H9 (cell line): ENCODE results near the gene CACNG6. TPM values are rescaled to one million over a fixed set of nuclear protein-coding genes. Genes with fewer than 3 reads are reported as not detected.
A peak's percentile ranks its signal among the peaks of the same experiment; 100 is the strongest.

Experiments
- DNase-seq: peaks from one replicate; pipeline ENCODE4 v3.0.0-alpha.2; 2017
- H2AFZ ChIP-seq: one replicate; pipeline ENCODE4 v1.6.1; 2013; ENCODE audit warnings: mild to moderate bottlenecking, low read length, control low read depth, moderate library complexity
- H2AK5ac ChIP-seq: 2 replicates; pipeline ENCODE4 v1.6.1; 2013; ENCODE audit warnings: low read length, control low read depth, mixed read lengths; ENCODE audit not compliant: insufficient read length
- H2BK120ac ChIP-seq: one replicate; pipeline ENCODE4 v1.6.1; 2013; ENCODE audit warnings: low read depth, mild to moderate bottlenecking, low read length, control low read depth, inconsistent platforms; ENCODE audit not compliant: poor library complexity, severe bottlenecking
- H2BK12ac ChIP-seq: 2 replicates; pipeline ENCODE4 v1.6.1; 2013; ENCODE audit warnings: low read length, control low read depth, mixed read lengths, low read depth; ENCODE audit not compliant: insufficient read length
- H2BK15ac ChIP-seq: 2 replicates; pipeline ENCODE4 v1.6.1; 2013; ENCODE audit warnings: low read depth, low read length, control low read depth
- H2BK20ac ChIP-seq: one replicate; pipeline ENCODE4 v1.6.1; 2013; ENCODE audit warnings: low read depth, mild to moderate bottlenecking, low read length, control low read depth, inconsistent platforms; ENCODE audit not compliant: poor library complexity, severe bottlenecking
- H2BK5ac ChIP-seq: 2 replicates; pipeline ENCODE4 v1.6.1; 2013; ENCODE audit warnings: low read length, control low read depth, mixed read lengths; ENCODE audit not compliant: insufficient read length
- H3K14ac ChIP-seq: 2 replicates; pipeline ENCODE4 v1.6.1; 2013; ENCODE audit warnings: low read length, control low read depth; ENCODE audit not compliant: insufficient read depth
- H3K18ac ChIP-seq: 2 replicates; pipeline ENCODE4 v1.6.1; 2013; ENCODE audit warnings: low read depth, mild to moderate bottlenecking, mixed read lengths, low read length, control low read depth; ENCODE audit not compliant: insufficient read length
- H3K23ac ChIP-seq: 2 replicates; pipeline ENCODE4 v1.6.1; 2013; ENCODE audit warnings: low read length, control low read depth, mixed read lengths, low read depth; ENCODE audit not compliant: insufficient read length
- H3K23me2 ChIP-seq: 2 replicates; pipeline ENCODE4 v1.6.1; 2013; ENCODE audit warnings: low read depth, mild to moderate bottlenecking, mixed read lengths, low read length, control low read depth; ENCODE audit not compliant: insufficient read length, poor library complexity, severe bottlenecking
- H3K27ac ChIP-seq: 2 replicates; pipeline ENCODE4 v1.5.1; 2013; ENCODE audit warnings: low read length, control low read depth, mixed read lengths, low read depth; ENCODE audit not compliant: insufficient read length
- H3K27me3 ChIP-seq: 2 replicates; pipeline ENCODE4 v1.6.1; 2013; ENCODE audit warnings: low read length, control low read depth, inconsistent platforms; ENCODE audit not compliant: insufficient read depth
- H3K4ac ChIP-seq: 2 replicates; pipeline ENCODE4 v1.6.1; 2013; ENCODE audit warnings: low read depth, mild to moderate bottlenecking, control low read depth, inconsistent platforms, low read length, moderate library complexity
- H3K4me1 ChIP-seq: 2 replicates; pipeline ENCODE4 v1.6.1; 2013; ENCODE audit warnings: low read length, control low read depth, inconsistent platforms; ENCODE audit not compliant: insufficient read depth
- H3K4me2 ChIP-seq: 2 replicates; pipeline ENCODE4 v1.6.1; 2013; ENCODE audit warnings: low read length, control low read depth, mixed read lengths; ENCODE audit not compliant: insufficient read length, insufficient read depth
- H3K56ac ChIP-seq: 2 replicates; pipeline ENCODE4 v1.6.1; 2013; ENCODE audit warnings: low read depth, mild to moderate bottlenecking, mixed read lengths, low read length, control low read depth; ENCODE audit not compliant: insufficient read length
- H3K79me1 ChIP-seq: 2 replicates; pipeline ENCODE4 v1.6.1; 2013; ENCODE audit warnings: low read depth, mild to moderate bottlenecking, moderate library complexity, low read length, control low read depth, inconsistent platforms; ENCODE audit not compliant: insufficient read depth, poor library complexity, severe bottlenecking
- H3K79me2 ChIP-seq: 2 replicates; pipeline ENCODE4 v1.6.1; 2013; ENCODE audit warnings: low read length, control low read depth, inconsistent platforms; ENCODE audit not compliant: insufficient read depth
- H3K9ac ChIP-seq: 2 replicates; pipeline ENCODE4 v1.6.1; 2013; ENCODE audit warnings: low read length, control low read depth, mixed read lengths; ENCODE audit not compliant: insufficient read length; ENCODE audit errors: extremely low read depth
- H3K9me3 ChIP-seq: one replicate; pipeline ENCODE4 v1.6.1; 2013; ENCODE audit warnings: low read depth, low read length, inconsistent platforms; ENCODE audit not compliant: control insufficient read depth
- H3T11ph ChIP-seq: one replicate; pipeline ENCODE4 v1.6.1; 2013; ENCODE audit warnings: mild to moderate bottlenecking, low read length, control low read depth, inconsistent platforms
- H4K20me1 ChIP-seq: one replicate; pipeline ENCODE4 v1.6.1; 2013; ENCODE audit not compliant: control insufficient read depth, insufficient read length, insufficient read depth
- H4K5ac ChIP-seq: 2 replicates; pipeline ENCODE4 v1.6.1; 2013; ENCODE audit warnings: low read depth, mild to moderate bottlenecking, mixed read lengths, low read length, control low read depth; ENCODE audit not compliant: insufficient read length
- H4K8ac ChIP-seq: replicated peaks from 2 replicates; pipeline ENCODE4 v1.6.1; 2013; ENCODE audit warnings: low read length, control low read depth, mixed read lengths, low read depth; ENCODE audit not compliant: insufficient read length
- H4K91ac ChIP-seq: 2 replicates; pipeline ENCODE4 v1.6.1; 2013; ENCODE audit warnings: low read depth, mild to moderate bottlenecking, moderate library complexity, mixed read lengths, low read length, control low read depth; ENCODE audit not compliant: insufficient read length
- H3K27ac Mint-ChIP-seq, 3 experiments: 2 replicates in 2 of 3; 3 replicates in 1 of 3; pipeline ENCODE4 v1.8.0; 2020 to 2021; ENCODE audit warnings: mixed read lengths in 3 of 3, mild to moderate bottlenecking in 1 of 3, moderate library complexity in 1 of 3
- H3K27me3 Mint-ChIP-seq: 2 replicates; pipeline ENCODE4 v1.8.0; 2021; ENCODE audit warnings: low read depth, mild to moderate bottlenecking, moderate library complexity, mixed read lengths
- H3K36me3 Mint-ChIP-seq, 3 experiments: 2 replicates in 2 of 3; 3 replicates in 1 of 3; pipeline ENCODE4 v1.8.0; 2020 to 2021; ENCODE audit warnings: low read depth in 3 of 3, mixed read lengths in 3 of 3; ENCODE audit not compliant: insufficient read depth in 1 of 3
- H3K4me1 Mint-ChIP-seq, 2 experiments: 2 replicates each; pipeline ENCODE4 v1.8.0; 2020; ENCODE audit warnings: mixed read lengths in 2 of 2
- H3K4me3 Mint-ChIP-seq, 2 experiments: 2 replicates in 1 of 2; 3 replicates in 1 of 2; pipeline ENCODE4 v1.8.0; 2020 to 2021; ENCODE audit warnings: mild to moderate bottlenecking in 2 of 2, mixed read lengths in 2 of 2, moderate library complexity in 1 of 2
- H3K9me3 Mint-ChIP-seq, 2 experiments: 2 replicates in 1 of 2; 3 replicates in 1 of 2; pipeline ENCODE4 v1.8.0; 2020; ENCODE audit warnings: mild to moderate bottlenecking in 2 of 2, mixed read lengths in 2 of 2, moderate library complexity in 1 of 2
- WGBS: extraction: QIAGEN DNeasy Blood & Tissue Kit; methylation state at CpG from one replicate; pipeline ENCODE4 v1.1.7; 2013; ENCODE audit warnings: missing lambda C conversion rate, low lambda C conversion rate, mixed read lengths; ENCODE audit not compliant: insufficient read length; ENCODE audit errors: extremely low coverage; 5-methylcytosine and 5-hydroxymethylcytosine counted together
- total RNA-seq: library from RNA; stranded (reverse); gene quantifications from 2 replicates; pipeline ENCODE4 v1.2.1, GENCODE V29; 2021
- TF ChIP-seq, protein P1 (sequence below): fragments of 200-600 bp; sonication (generic); conservative IDR thresholded peaks from 3 replicates; pipeline ENCODE4 v1.8.0; 2021; ENCODE audit warnings: antibody characterized with exemption, mild to moderate bottlenecking

The CACNG6 gene
- total RNA-seq, 1 experiment from 2014 or later: 1.6 TPM

DNA sequence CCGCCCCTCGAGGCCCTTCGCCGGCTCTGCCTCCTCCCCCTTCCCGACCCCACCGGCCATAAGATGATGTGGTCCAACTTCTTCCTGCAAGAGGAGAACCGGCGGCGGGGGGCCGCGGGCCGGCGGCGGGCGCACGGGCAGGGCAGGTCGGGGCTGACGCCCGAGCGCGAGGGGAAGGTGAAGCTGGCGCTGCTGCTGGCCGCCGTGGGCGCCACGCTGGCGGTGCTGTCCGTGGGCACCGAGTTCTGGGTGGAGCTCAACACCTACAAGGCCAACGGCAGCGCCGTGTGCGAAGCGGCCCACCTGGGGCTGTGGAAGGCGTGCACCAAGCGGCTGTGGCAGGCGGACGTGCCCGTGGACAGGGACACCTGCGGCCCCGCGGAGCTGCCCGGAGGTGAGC lies 1.4 kb downstream of the CACNG6 start:
- Mint-ChIP-seq H3K4me1 (peaks cover 11 to 25% of the 10 kb centered on the region in 2 experiments), H3K27ac (no peak overlapping the region), H3K9me3 (no peaks in the 10 kb centered on the region; a peak in 1 of 5 replicates), H3K36me3 (no peaks in the 10 kb centered on the region; a peak in 1 of 7 replicates), H3K27me3 (peaks cover 57% of the 10 kb centered on the region), H3K4me3 (peak overlapping the region in 1 of 2 experiments; percentile 70; a peak in 1 of 5 replicates)
- Histone ChIP-seq H4K5ac (no peak overlapping the region), H3K4ac (no peak overlapping the region), H2AFZ (no peak overlapping the region), H2AK5ac (no peak overlapping the region), H2BK12ac (no peak overlapping the region), H3K14ac (no peak overlapping the region; the same call in 1 of the 2 replicates), H3K79me1 (no peaks in the 10 kb centered on the region), H3K18ac (no peak overlapping the region), H3K27ac (no peak overlapping the region), H3K27me3 (no peaks in the 10 kb centered on the region; the same call in 1 of the 2 replicates), H2BK120ac (no peak overlapping the region), H4K20me1 (no peaks in the 10 kb centered on the region), H3K23me2 (peaks cover 5% of the 10 kb centered on the region), H4K8ac (no peak overlapping the region), H2BK15ac (no peak overlapping the region), H3K23ac (no peak overlapping the region), H3K4me1 (no peaks in the 10 kb centered on the region), H3T11ph (no peak overlapping the region), H3K9ac (no peak overlapping the region), H3K56ac (no peak overlapping the region), H2BK5ac (no peak overlapping the region), H3K9me3 (no peaks in the 10 kb centered on the region), H3K79me2 (no peaks in the 10 kb centered on the region), H2BK20ac (no peak overlapping the region), H4K91ac (no peak overlapping the region), H3K4me2 (no peak overlapping the region)
- TF ChIP-seq, protein P1, sequence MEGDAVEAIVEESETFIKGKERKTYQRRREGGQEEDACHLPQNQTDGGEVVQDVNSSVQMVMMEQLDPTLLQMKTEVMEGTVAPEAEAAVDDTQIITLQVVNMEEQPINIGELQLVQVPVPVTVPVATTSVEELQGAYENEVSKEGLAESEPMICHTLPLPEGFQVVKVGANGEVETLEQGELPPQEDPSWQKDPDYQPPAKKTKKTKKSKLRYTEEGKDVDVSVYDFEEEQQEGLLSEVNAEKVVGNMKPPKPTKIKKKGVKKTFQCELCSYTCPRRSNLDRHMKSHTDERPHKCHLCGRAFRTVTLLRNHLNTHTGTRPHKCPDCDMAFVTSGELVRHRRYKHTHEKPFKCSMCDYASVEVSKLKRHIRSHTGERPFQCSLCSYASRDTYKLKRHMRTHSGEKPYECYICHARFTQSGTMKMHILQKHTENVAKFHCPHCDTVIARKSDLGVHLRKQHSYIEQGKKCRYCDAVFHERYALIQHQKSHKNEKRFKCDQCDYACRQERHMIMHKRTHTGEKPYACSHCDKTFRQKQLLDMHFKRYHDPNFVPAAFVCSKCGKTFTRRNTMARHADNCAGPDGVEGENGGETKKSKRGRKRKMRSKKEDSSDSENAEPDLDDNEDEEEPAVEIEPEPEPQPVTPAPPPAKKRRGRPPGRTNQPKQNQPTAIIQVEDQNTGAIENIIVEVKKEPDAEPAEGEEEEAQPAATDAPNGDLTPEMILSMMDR: no peak
- DNase-seq: no peak
- no CpG with 5 or more reads among the region's 43 CpGs for WGBS
